Stomach (tissue), 9 donors: ENCODE data around the gene AIFM2. TPM values are rescaled to one million over a fixed set of nuclear protein-coding genes. Genes with fewer than 3 reads are reported as not detected.

Experiments used
- DNase-seq, 2 donors: peaks; one replicate each; pipeline versions ENCODE4 v3.0.0 to v3.0.0-alpha.2; 2013 to 2019
- H3K27ac ChIP-seq, 5 donors: fragments of 200-600 bp in 4 of 5; sonication (generic) in 4 of 5; one replicate each; pipeline ENCODE4 v1.5.1; 2013 to 2019; ENCODE audit warnings: mild to moderate bottlenecking in 1 of 5, moderate library complexity in 1 of 5
- H3K27me3 ChIP-seq, 3 donors: fragments of 200-600 bp; sonication (generic); one replicate each; pipeline ENCODE4 v1.5.1; 2017 to 2019; ENCODE audit warnings: mixed run types in 1 of 3
- H3K36me3 ChIP-seq, 4 donors: fragments of 200-600 bp; sonication (generic); 1 replicate in 3 of 4; 2 replicates in 1 of 4; pipeline ENCODE4 v1.5.1; 2016 to 2019
- H3K4me1 ChIP-seq, 4 donors: fragments of 200-600 bp; sonication (generic); one replicate each; pipeline ENCODE4 v1.5.1; 2016 to 2019
- H3K4me3 ChIP-seq, 4 donors: fragments of 200-600 bp; sonication (generic) in 3 of 4; one replicate each; pipeline ENCODE4 v1.5.1; 2016 to 2019; ENCODE audit warnings: mild to moderate bottlenecking in 1 of 4
- H3K9me3 ChIP-seq, 4 donors: fragments of 200-600 bp; sonication (generic); one replicate each; pipeline ENCODE4 v1.5.1; 2016 to 2019
- CTCF ChIP-seq, 7 experiments: fragments of 450-650 bp in 4 of 7; fragments of 200-600 bp in 3 of 7; sonication (generic) in 3 of 7; IDR thresholded peaks; one replicate each; pipeline ENCODE4 v1.5.1; 2016 to 2019; ENCODE audit warnings: antibody characterized with exemption in 7 of 7, control low read depth in 2 of 7, mild to moderate bottlenecking in 1 of 7
- EP300 ChIP-seq: sonication (generic); formaldehyde crosslinking; IDR thresholded peaks from one replicate; pipeline ENCODE4 v1.6.1; 2017; ENCODE audit warnings: antibody characterized with exemption
- POLR2A ChIP-seq, 4 donors: fragments of 450-650 bp; IDR thresholded peaks; one replicate each; pipeline ENCODE4 v1.6.1; 2016; ENCODE audit warnings: antibody characterized with exemption in 4 of 4, control low read depth in 2 of 4, mild to moderate bottlenecking in 1 of 4, moderate library complexity in 1 of 4
- POLR2AphosphoS5 ChIP-seq, 3 donors: sonication (generic); formaldehyde crosslinking; IDR thresholded peaks; one replicate each; pipeline ENCODE4 v1.6.1; 2016; ENCODE audit warnings: antibody characterized with exemption in 3 of 3
- WGBS, 5 donors: extraction: QIAGEN DNeasy Blood & Tissue Kit in 3 of 5; methylation state at CpG; one replicate each; pipeline versions ENCODE4 v1.1.5 to v1.1.7; 2013 to 2018; 5-methylcytosine and 5-hydroxymethylcytosine counted together
- intact Hi-C: fragments of 100-400 bp; cut with DNase I; formaldehyde crosslinking; loops from one replicate; pipeline ENCODE4 v1.15.1; 2023; ENCODE audit warnings: low total_unique reads
- polyA plus RNA-seq, 3 donors: library from polyadenylated mRNA; stranded (reverse); fragments of 200-250 nt; gene quantifications; one replicate each; pipeline ENCODE4 v1.2.3, GENCODE V29; 2013
- total RNA-seq, 5 donors: library from RNA; depleted of rRNA; stranded (reverse); fragments of >200 nt; gene quantifications; one replicate each; pipeline versions ENCODE4 v1.1.0 to v1.2.3, GENCODE V29; 2014 to 2016
- donor health status: healthy with polysubstance abuse.
- donor health status: Bipolar disorder and iron deficiency.
- donor health status: healthy.

Gene AIFM2
- total and polyA plus RNA-seq, 8 donors = 4.5 to 14.5 (median 6.1) TPM

DNA sequence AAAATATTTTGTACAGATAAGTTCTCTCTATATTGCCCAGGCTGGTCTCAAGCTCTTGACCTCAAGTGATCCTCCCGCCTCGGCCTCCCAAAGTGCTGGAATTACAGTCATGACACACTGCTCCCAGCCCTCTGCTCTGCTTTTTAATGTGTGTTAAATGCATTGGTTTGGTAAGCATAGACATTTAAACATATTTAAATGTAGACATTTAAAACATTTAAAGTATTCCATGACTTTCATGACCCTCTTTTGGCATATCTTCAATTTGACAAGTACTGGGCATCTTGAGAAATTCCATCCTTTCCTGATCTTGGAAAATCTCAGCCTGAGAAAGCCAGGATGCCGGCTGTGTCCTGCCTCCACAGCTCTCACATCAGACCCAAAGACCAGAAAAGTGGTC lies 42.9 kb upstream of the AIFM2 start:
- Histone ChIP-seq H3K27ac (no peak overlapping the region), H3K36me3 (no peaks in the 10 kb centered on the region), H3K4me3 (no peak overlapping the region), H3K27me3 (no peaks in the 10 kb centered on the region), H3K9me3 (peaks cover 0 to 8% (median 6%) of the 10 kb centered on the region in 4 donors), H3K4me1 (peaks cover 9 to 16% (median 14%) of the 10 kb centered on the region in 4 donors)
- TF ChIP-seq EP300 (no peak), CTCF (IDR thresholded peaks at IDR 0.05) (no peak), POLR2A (IDR thresholded peaks at IDR 0.05) (no peak), POLR2AphosphoS5 (IDR thresholded peaks at IDR 0.05) (no peak)
- intact Hi-C loops = no loop called here
- 93 to 97% (median 95%) methylated on average over 3 of the region's 3 CpGs for WGBS, 5 donors
- no peak for DNase-seq

DNA sequence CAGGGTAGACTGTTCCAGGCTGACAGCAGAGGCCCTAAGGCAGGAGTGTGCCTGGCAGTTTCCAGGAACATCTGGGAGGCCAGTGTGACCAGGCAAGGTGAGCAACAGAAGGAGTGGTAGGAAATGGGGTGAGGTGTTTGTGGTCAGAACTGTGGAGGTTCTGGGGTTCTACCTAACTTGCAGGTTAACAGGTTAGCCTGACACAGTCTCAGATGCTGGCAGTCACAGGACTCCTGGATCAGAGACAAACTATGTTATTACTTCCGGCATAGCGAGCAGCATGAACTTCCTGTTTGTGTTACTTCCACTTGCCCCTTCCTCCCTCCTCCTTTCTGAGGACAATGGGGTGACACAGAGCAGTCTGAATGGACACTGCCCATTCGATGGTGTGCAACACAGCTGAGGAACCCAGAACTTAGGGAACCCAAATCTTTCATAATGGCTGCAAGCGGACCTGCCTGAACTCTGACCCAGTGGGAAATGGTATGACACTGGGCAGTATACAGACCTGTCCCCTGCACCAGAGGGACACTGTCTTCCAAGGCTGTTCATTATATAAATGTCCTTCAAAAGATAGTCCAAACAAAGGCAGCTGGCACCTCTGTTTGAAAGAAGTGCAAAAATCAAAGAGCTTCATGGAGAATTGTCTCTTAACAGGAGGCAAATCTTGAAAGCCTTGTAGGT lies 41.6 kb upstream of the AIFM2 start:
- no peak overlapping the region for H3K4me3 ChIP-seq
- H3K36me3 ChIP-seq = no peaks in the 10 kb centered on the region
- H3K27me3 ChIP-seq = no peaks in the 10 kb centered on the region
- TF ChIP-seq EP300 (no peak), CTCF (IDR thresholded peaks at IDR 0.05) (no peak), POLR2AphosphoS5 (IDR thresholded peaks at IDR 0.05) (no peak), POLR2A (IDR thresholded peaks at IDR 0.05) (no peak)
- peak in 1 of 2 donors; percentile 48 for DNase-seq
- intact Hi-C loops = no loop called here
- H3K27ac ChIP-seq = peak overlapping the region in 4 of 5 donors; percentile 28 to 72 (median 66)
- peaks cover 12 to 22% (median 16%) of the 10 kb centered on the region in 4 donors for H3K4me1 ChIP-seq
- 38 to 43% (median 42%) methylated on average over 4 of the region's 4 CpGs for WGBS, 5 donors
- no peaks in the 10 kb centered on the region for H3K9me3 ChIP-seq

DNA sequence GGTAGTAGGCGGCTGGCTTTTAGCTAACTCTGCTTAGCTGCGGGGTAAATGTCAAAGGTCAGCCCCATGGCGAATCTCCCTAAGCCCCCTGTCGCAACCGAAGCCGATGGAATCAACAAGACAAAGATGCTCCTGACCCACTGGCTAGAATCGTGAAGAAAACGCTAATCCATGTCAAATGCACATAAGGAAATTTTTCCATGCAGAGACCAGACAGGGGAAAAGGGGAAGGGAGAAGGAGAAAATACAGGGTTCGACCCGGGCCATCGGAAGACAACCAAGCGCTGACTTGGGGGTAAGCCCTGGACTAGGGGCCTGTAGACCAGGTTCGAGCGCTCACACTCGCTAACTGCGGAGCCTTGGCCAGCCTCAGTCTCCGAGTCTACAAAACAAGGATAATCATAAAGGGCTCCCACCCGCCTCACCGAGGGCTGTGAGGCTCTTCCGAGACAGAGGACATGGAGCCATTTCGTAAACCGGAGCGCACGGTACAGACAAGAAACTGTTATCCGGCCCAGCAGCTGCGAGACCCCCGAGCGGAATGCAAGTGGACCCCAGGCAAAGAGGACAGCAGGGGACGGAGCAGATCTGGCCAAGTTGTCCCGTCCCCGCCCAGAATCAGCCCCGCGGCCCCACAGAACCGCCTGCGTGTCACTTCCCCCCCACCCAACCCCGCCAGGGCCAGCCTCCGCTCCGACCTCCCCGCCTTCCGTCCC lies 37.2 kb upstream of the AIFM2 start:
- TF ChIP-seq POLR2AphosphoS5 (IDR thresholded peaks at IDR 0.05) (no peak), EP300 (no peak), POLR2A (IDR thresholded peaks at IDR 0.05) (no peak), CTCF (IDR thresholded peaks at IDR 0.05) (no peak)
- WGBS, 5 donors = 0 to 2% (median 1%) methylated on average over 31 to 40 of the region's 40 CpGs
- H3K4me1 ChIP-seq = peaks cover 40 to 64% (median 49%) of the 10 kb centered on the region in 4 donors
- H3K4me3 ChIP-seq = peak overlapping the region; percentile 81 to 94 (median 86)
- peak in 1 of 2 donors; percentile 32 for DNase-seq
- peaks cover 0 to 11% (median 8%) of the 10 kb centered on the region in 4 donors for H3K36me3 ChIP-seq
- H3K27ac ChIP-seq = peak overlapping the region; percentile 92 to 98 (median 96)
- intact Hi-C loops = no loop called here
- no peaks in the 10 kb centered on the region for H3K9me3 ChIP-seq
- H3K27me3 ChIP-seq = no peaks in the 10 kb centered on the region

DNA sequence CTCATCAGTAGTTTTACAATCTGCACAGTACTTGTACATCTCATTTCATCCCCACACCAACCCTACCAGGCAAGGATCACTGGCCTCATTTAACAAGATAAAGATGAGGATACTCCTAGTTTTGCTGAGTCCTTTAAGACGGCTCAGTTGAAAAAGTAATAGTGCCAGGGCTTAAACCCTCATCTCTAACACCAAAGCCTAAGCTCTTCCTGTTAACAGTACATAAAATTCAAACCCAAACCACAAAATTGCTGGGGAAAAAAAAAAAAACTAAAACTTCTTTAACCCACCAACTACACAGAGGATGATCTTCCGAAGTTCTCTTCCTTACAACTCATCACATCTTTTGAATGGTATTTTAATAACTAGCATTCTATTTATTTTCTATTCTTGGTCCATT lies 36.4 kb upstream of the AIFM2 start:
- H3K4me1 ChIP-seq = peaks cover 38 to 67% (median 52%) of the 10 kb centered on the region in 4 donors
- H3K36me3 ChIP-seq = peaks cover 0 to 11% (median 10%) of the 10 kb centered on the region in 4 donors
- TF ChIP-seq POLR2A (IDR thresholded peaks at IDR 0.05) = no peak
- no peak for TF ChIP-seq POLR2AphosphoS5 (IDR thresholded peaks at IDR 0.05)
- TF ChIP-seq CTCF (IDR thresholded peaks at IDR 0.05) = no peak
- TF ChIP-seq EP300 = no peak
- H3K9me3 ChIP-seq = no peaks in the 10 kb centered on the region
- H3K4me3 ChIP-seq = peak overlapping the region; percentile 81 to 94 (median 86)
- H3K27me3 ChIP-seq = no peaks in the 10 kb centered on the region
- H3K27ac ChIP-seq = peak overlapping the region in 4 of 5 donors; percentile 92 to 98 (median 94)
- WGBS, 5 donors = 13 to 30% (median 26%) methylated on average over 2 of the region's 2 CpGs
- intact Hi-C loops = no loop called here
- DNase-seq = no peak
